NCI-H1694 (cell line): Measurements from ENCODE around the gene KLHDC1.

ENCODE experiments used
- DNase-seq: peaks from one replicate; lab custom pipeline; 2025; lab: John Stamatoyannopoulos, UW

The KLHDC1 gene

GRCh38 chr14:49786315-49786714 lies 93.4 kb downstream of the KLHDC1 start:
- DNase-seq = no peak

GRCh38 chr14:49792618-49793017 lies 99.7 kb downstream of the KLHDC1 start:
- DNase-seq = no peak

- no peak for DNase-seq
Measured at GRCh38 chr14:49796025-49796424, 103.1 kb downstream of the KLHDC1 start.
